Nephron (organoid): ENCODE measurements around the gene ADAM20.

Experiments used
- H3K27ac Mint-ChIP-seq, 3 experiments: 2 replicates each; pipeline ENCODE4 v1.8.0; 2020; ENCODE audit warnings: mixed read lengths in 3 of 3, mild to moderate bottlenecking in 2 of 3, moderate library complexity in 1 of 3
- H3K27me3 Mint-ChIP-seq: 2 replicates; pipeline ENCODE4 v1.8.0; 2021; ENCODE audit warnings: low read depth, mild to moderate bottlenecking, moderate library complexity, mixed read lengths
- H3K36me3 Mint-ChIP-seq: 2 replicates; pipeline ENCODE4 v1.8.0; 2020; ENCODE audit warnings: low read depth, mixed read lengths
- H3K4me1 Mint-ChIP-seq: 2 replicates; pipeline ENCODE4 v1.8.0; 2020; ENCODE audit warnings: mixed read lengths
- H3K4me3 Mint-ChIP-seq, 3 experiments: 2 replicates each; pipeline ENCODE4 v1.8.0; 2020; ENCODE audit warnings: mild to moderate bottlenecking in 3 of 3, mixed read lengths in 3 of 3, moderate library complexity in 2 of 3
- H3K9me3 Mint-ChIP-seq: 2 replicates; pipeline ENCODE4 v1.8.0; 2020; ENCODE audit warnings: mixed read lengths
- CTCF ChIP-seq, 3 experiments: fragments of 200-600 bp; sonication (generic); IDR thresholded peaks; one replicate each; pipeline ENCODE4 v1.5.0; 2021; ENCODE audit warnings: antibody characterized with exemption in 3 of 3; ENCODE audit not compliant: unreplicated experiment in 3 of 3

Gene ADAM20

GRCh38 chr14:70527501-70528105 is 7.2 kb downstream of the ADAM20 start:
- H3K4me3 Mint-ChIP-seq = no peak overlapping the region

GRCh38 chr14:70525691-70526090 is 9.1 kb downstream of the ADAM20 start:
- peaks cover 18% of the 10 kb centered on the region for H3K9me3 Mint-ChIP-seq
- no peak overlapping the region for H3K4me3 Mint-ChIP-seq
- peaks cover 31% of the 10 kb centered on the region for H3K36me3 Mint-ChIP-seq
- no peaks in the 10 kb centered on the region for H3K4me1 Mint-ChIP-seq
- H3K27ac Mint-ChIP-seq = no peak overlapping the region
- H3K27me3 Mint-ChIP-seq = no peaks in the 10 kb centered on the region
- no peak for TF ChIP-seq CTCF (IDR thresholded peaks at IDR 0.05; ENCODE audit: unreplicated experiment in 3 of 3)

More at GRCh38 chr14:70527501-70528105, 7.2 kb downstream of the ADAM20 start:
- H3K9me3 Mint-ChIP-seq = peaks cover 20% of the 10 kb centered on the region
- no peak overlapping the region for H3K27ac Mint-ChIP-seq
- H3K4me1 Mint-ChIP-seq = no peaks in the 10 kb centered on the region
- H3K27me3 Mint-ChIP-seq = no peaks in the 10 kb centered on the region
- no peak for TF ChIP-seq CTCF (IDR thresholded peaks at IDR 0.05; ENCODE audit: unreplicated experiment in 3 of 3)
- peaks cover 36% of the 10 kb centered on the region for H3K36me3 Mint-ChIP-seq

- H3K9me3 Mint-ChIP-seq = peaks cover 23% of the 10 kb centered on the region
- H3K27me3 Mint-ChIP-seq = peaks cover 4% of the 10 kb centered on the region
- peaks cover 19% of the 10 kb centered on the region for H3K36me3 Mint-ChIP-seq
- H3K4me1 Mint-ChIP-seq = no peaks in the 10 kb centered on the region
- no peak for TF ChIP-seq CTCF (IDR thresholded peaks at IDR 0.05; ENCODE audit: unreplicated experiment in 3 of 3)
- no peak overlapping the region for H3K4me3 Mint-ChIP-seq
- H3K27ac Mint-ChIP-seq = no peak overlapping the region
These were observed 19.0 kb downstream of the ADAM20 start for GRCh38 chr14:70515811-70516210.

GRCh38 chr14:70514168-70515069 is 20.4 kb downstream of the ADAM20 start:
- TF ChIP-seq CTCF (IDR thresholded peaks at IDR 0.05; ENCODE audit: unreplicated experiment in 3 of 3) = no peak
- Mint-ChIP-seq H3K27me3 (peaks cover 4% of the 10 kb centered on the region), H3K27ac (no peak overlapping the region), H3K4me1 (no peaks in the 10 kb centered on the region), H3K36me3 (peaks cover 8% of the 10 kb centered on the region), H3K9me3 (peaks cover 21% of the 10 kb centered on the region), H3K4me3 (no peak overlapping the region)

GRCh38 chr14:70498191-70498590 is 36.6 kb downstream of the ADAM20 start:
- peaks cover 18% of the 10 kb centered on the region for H3K36me3 Mint-ChIP-seq
- no peaks in the 10 kb centered on the region for H3K27me3 Mint-ChIP-seq
- no peak overlapping the region for H3K27ac Mint-ChIP-seq
- TF ChIP-seq CTCF (IDR thresholded peaks at IDR 0.05; ENCODE audit: unreplicated experiment in 3 of 3) = no peak
- peaks cover 54% of the 10 kb centered on the region for H3K9me3 Mint-ChIP-seq
- no peaks in the 10 kb centered on the region for H3K4me1 Mint-ChIP-seq
- no peak overlapping the region for H3K4me3 Mint-ChIP-seq
